Activated CD8-positive, alpha-beta memory T cell treated with anti-CD3 and anti-CD28 coated beads, Interleukin-2, amount 50 U/mL, for 1 hour (primary cell): ENCODE measurements around the gene NECTIN1.

Experiments used
- DNase-seq: peaks from one replicate; pipeline ENCODE4 v3.0.0-alpha.2; 2020; ENCODE audit errors: extremely low read depth

NECTIN1 gene

GRCh38 chr11:119640541-119640940, 88.5 kb downstream of the NECTIN1 start:
- DNase-seq: no peak

DNA sequence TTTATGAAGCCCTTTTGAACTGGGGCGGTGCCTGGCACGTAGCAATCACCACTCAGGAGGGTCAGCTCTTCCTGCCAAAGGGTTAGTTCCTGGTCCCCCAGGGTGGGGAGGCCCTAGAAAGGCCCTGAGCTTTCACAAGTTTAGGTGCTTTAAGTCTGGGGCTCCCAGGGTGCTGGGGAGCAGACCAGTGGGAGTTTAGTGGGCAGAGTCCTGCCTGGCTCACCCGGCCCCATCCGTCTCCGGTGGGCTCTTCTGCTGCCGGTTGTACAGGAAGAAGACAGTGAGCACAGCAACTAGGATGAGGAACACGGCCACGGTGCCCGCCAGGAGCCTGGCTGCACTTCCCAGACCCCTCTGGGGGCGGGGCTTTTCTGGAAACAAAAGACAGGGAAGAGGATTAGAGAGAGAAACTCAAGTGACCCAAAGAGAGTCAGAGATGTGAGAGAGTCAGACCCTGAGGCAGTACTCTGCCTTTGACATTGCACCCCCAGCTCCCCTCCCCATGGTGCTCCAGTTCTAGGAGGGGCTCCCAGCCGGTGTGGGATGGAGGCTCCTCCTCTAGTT, 89.3 kb downstream of the NECTIN1 start:
- no peak for DNase-seq

- no peak for DNase-seq
These were observed 90.1 kb downstream of the NECTIN1 start for GRCh38 chr11:119638851-119639250.

- no peak for DNase-seq
These were observed 91.5 kb downstream of the NECTIN1 start for GRCh38 chr11:119637481-119637880.

GRCh38 chr11:119635776-119636175, 93.2 kb downstream of the NECTIN1 start:
- DNase-seq: no peak

GRCh38 chr11:119635041-119635740, 93.8 kb downstream of the NECTIN1 start:
- no peak for DNase-seq

- DNase-seq: no peak
These were observed 94.7 kb downstream of the NECTIN1 start for GRCh38 chr11:119634301-119634700.

DNA sequence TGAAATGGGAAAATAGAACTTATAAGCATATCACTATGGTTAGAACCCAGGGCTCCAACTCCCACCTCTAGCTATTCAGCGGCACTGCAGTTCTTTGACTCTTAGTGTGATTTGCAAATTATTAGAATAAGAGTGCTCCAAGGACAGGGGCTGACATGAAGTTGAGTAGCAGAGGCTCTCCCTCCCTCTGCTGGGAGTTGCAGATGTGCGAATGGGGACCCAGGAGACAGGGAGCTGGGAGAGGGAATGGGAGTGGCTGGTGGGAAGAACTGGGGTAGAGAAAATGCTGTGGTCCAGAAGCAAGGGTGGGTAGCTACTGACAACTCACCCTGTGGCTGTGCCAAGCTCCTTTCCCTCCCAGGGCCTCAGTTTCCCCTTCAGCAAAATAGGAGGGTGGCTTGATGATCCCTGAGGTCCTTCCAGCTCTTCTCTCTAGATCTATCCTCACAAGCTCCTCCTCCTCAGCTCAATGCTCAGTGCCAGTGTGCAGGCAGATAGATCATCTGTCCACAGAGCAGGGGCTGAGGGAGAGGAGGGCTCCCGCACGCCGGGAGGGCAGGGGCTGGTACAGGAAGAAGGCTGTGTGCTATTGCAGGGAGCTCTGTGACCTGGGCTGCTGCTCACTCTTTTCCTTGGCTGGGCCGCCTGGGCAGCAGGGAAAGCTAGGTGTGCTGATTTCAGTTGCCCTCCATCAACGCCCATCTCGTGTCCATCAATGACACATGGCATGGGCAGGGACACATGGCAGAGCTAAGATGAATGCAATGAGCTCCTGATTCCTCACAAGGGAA, 99.0 kb downstream of the NECTIN1 start:
- no peak for DNase-seq

DNA sequence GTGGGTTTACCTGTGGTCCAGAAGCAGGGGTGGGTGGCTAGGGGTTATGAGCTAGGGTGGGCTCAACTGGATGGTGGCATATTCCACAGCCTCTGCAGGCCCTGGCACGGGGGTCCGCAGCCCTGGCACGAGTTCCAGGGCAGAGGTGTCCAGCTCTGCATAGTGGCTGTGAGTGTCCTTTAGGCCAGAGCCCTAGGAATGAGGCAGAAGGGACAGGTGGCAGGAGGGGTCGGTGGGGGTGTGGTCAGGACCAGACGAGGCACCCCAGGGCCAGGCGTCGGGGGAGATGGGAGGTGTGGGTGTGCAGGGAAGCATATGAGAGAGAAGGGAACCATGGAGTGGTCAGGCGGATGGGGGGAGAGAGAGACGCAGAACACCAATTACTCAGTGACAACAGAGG, 99.9 kb downstream of the NECTIN1 start:
- DNase-seq: no peak

GRCh38 chr11:119627286-119627685, 101.7 kb downstream of the NECTIN1 start:
- DNase-seq: no peak

DNA sequence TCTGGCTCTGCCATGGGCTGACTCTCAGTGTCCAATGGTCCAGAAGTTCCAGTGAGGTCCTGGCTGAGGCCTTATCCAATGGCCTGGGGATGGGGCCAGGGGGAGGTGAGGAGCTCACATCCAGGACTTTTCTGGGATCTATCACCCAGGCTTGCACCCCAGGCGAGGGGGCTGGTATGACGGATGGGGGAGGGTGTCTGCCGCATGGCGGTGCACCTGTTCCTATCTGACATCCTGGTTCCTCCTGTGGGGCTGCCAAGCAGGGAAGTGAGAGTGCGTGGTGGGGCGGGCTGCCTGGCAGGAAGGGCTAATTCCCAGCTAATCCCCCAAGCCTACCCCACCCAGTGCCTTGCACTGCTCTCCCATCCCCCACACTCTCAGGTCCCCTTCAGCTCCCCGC, 102.1 kb downstream of the NECTIN1 start:
- DNase-seq: no peak

DNA sequence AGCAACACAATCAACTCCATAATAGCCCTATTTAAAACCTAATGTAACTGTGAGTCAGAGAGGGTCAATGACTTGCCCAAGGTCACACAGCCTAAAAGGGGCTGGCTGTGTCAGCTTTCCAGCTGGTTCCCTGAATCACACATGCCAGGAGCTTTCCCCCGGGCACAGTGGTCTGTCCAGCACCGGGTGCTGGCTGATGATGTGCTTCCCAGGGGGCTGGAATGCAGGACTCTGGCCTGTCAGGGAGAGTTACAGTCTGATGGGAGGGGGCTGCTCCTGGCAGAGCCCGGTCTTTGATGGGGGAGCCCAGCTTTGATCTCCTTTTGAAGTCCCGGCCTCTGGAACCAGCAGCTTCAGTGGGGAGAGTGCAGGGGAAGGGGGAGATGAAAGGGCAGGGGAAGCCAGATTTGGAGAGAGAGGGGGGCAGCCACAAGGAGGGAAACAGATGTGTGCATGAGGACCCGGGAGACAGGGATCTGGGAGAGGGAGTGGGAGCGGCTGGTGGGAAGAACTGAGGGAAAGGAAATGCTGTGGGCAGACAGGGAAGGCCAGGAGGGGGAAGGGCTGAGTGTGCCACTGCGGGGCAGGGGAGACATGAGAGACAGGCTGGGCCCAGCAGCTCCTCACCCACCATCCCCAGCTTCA, 102.7 kb downstream of the NECTIN1 start:
- DNase-seq: no peak

DNA sequence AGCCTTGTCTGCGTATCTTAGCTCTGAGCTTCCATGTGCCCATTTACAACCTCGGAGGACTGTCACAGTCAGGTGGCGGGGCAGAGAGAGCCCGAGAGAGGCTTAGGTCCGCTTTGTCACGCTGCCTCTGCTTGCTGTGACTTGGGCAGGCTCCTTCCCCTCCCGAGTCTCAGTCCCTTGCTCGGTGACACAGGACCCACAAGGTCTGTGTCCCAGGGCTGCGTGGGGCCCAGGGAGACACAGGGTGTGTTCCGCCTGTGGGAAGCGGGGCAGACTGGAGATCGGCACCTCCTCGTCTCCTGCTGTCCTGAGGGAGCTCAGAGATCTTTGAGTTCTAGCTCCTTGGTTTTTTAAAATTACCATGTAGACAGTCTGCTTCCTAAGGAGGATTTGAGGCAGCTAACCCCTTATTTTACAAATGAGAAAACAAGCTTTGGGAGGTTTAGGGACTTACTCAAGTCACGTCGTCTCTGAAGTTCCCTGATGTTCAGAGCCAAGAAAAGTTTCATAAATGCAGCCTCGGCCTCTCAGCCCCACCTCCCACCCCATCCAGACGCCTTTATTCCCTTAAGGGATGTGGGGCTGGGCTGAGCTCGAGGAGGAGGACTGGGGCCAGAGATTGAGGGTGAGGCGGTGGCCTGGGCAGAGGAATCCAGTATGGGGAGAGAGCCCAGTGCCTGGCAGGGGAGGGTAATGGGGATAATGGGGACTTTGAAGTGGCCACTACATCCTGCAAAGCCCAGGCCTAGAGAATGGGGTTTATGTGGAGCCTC, 103.6 kb downstream of the NECTIN1 start:
- no peak for DNase-seq

- no peak for DNase-seq
These were observed 104.4 kb downstream of the NECTIN1 start for GRCh38 chr11:119624629-119625028.

- no peak for DNase-seq
These were observed 104.8 kb downstream of the NECTIN1 start for GRCh38 chr11:119624102-119624615.

DNA sequence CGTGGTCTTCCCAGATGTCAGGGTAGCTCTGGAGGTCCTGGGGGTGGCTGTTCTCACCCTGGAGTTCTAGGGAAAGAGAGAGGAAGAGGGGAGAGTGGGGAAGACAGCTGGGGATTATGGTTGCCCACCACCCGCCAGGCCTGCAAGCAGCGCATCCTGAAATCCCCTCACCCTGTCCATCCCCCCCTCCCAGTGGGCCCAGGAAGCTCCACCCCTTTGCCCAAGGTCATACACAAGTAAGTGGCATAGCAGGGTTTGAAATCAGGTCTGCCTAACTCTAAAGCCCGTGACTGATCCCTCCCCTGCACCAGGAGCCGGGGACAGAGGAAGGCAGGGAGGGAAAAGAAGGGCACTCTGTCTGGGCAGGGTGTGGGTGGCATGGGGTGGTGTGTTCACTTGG, 105.3 kb downstream of the NECTIN1 start:
- no peak for DNase-seq

GRCh38 chr11:119622454-119623143, 106.4 kb downstream of the NECTIN1 start:
- no peak for DNase-seq

DNA sequence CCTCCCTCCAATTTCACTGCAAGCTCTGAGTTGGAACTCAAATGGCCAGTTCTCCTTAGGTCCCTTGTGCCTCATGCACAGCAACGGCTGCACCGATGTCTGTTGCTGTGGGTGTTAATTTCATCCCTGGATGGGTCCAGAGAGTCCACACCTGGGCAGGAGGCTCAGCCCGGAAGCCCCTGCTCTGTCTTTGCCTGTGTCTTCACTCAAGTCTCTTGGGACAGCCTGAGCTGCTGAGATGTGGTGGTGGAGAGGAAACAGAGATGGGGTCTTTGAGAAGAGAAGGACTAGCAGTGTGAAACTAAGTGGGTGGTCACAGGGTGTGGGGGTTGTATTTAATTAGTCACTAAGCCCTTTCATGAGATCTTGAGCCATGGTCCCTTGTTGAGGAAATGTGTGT, 109.3 kb downstream of the NECTIN1 start:
- no peak for DNase-seq

GRCh38 chr11:119618208-119618909, 110.6 kb downstream of the NECTIN1 start:
- DNase-seq: no peak

- no peak for DNase-seq
These were observed 111.7 kb downstream of the NECTIN1 start for GRCh38 chr11:119617340-119617713.
